HEK293T (cell line): ENCODE measurements around the gene RAPGEF3.

Source experiments
- CTCF ChIA-PET: fragments of 350-600 bp; formaldehyde crosslinking; extraction: SDS; loops from one replicate; lab custom pipeline; 2021; ENCODE audit warnings: antibody characterized with exemption, inconsistent platforms; lab: Yijun Ruan, JAX
- POLR2A ChIA-PET: fragments of 350-600 bp; formaldehyde crosslinking; extraction: SDS; loops from one replicate; lab custom pipeline; 2020; ENCODE audit warnings: antibody characterized with exemption, inconsistent platforms; lab: Yijun Ruan, JAX
- DNase-seq: peaks from one replicate; pipeline ENCODE4 v3.0.0; 2012; ENCODE audit warnings: mixed read lengths; ENCODE audit errors: extremely low spot score
- ARNT ChIP-seq: fragments of 450-650 bp; IDR thresholded peaks from 2 replicates; pipeline ENCODE4 v1.6.1; 2017; ENCODE audit warnings: mild to moderate bottlenecking
- BHLHE40 ChIP-seq: fragments of 450-650 bp; IDR thresholded peaks from 2 replicates; pipeline ENCODE4 v1.6.1; 2016; ENCODE audit warnings: mild to moderate bottlenecking, moderate library complexity, borderline replicate concordance
- CTBP1 ChIP-seq: fragments of 450-650 bp; IDR thresholded peaks from 2 replicates; pipeline ENCODE4 v1.6.1; 2016; ENCODE audit warnings: borderline replicate concordance
- ELF4 ChIP-seq: fragments of 450-650 bp; IDR thresholded peaks from 2 replicates; pipeline ENCODE4 v1.6.1; 2017; ENCODE audit warnings: antibody characterized with exemption
- FOXA1 ChIP-seq: fragments of 450-650 bp; IDR thresholded peaks from 2 replicates; pipeline ENCODE4 v1.6.1; 2016; ENCODE audit warnings: mild to moderate bottlenecking
- FOXK2 ChIP-seq: fragments of 450-650 bp; IDR thresholded peaks from 2 replicates; pipeline ENCODE4 v1.6.1; 2016; ENCODE audit warnings: mild to moderate bottlenecking
- FOXM1 ChIP-seq: fragments of 450-650 bp; IDR thresholded peaks from 2 replicates; pipeline ENCODE4 v1.6.1; 2017; ENCODE audit warnings: mild to moderate bottlenecking, borderline replicate concordance
- HDGF ChIP-seq: fragments of 450-650 bp; IDR thresholded peaks from 2 replicates; pipeline ENCODE4 v1.6.1; 2017; ENCODE audit warnings: antibody characterized with exemption, borderline replicate concordance
- L3MBTL2 ChIP-seq: fragments of 450-650 bp; conservative IDR thresholded peaks from 2 replicates; pipeline ENCODE4 v1.6.1; 2016; ENCODE audit warnings: mild to moderate bottlenecking
- LEF1 ChIP-seq: fragments of 450-650 bp; IDR thresholded peaks from 2 replicates; pipeline ENCODE4 v1.6.1; 2017; ENCODE audit warnings: mild to moderate bottlenecking, borderline replicate concordance
- NFRKB ChIP-seq: fragments of 450-650 bp; IDR thresholded peaks from 2 replicates; pipeline ENCODE4 v1.6.1; 2016; ENCODE audit warnings: mild to moderate bottlenecking, moderate library complexity
- PKNOX1 ChIP-seq: fragments of 450-650 bp; IDR thresholded peaks from 2 replicates; pipeline ENCODE4 v1.6.1; 2016
- SP1 ChIP-seq: fragments of 450-650 bp; IDR thresholded peaks from 2 replicates; pipeline ENCODE4 v1.6.1; 2017
- SUZ12 ChIP-seq: fragments of 450-650 bp; IDR thresholded peaks from 2 replicates; pipeline ENCODE4 v1.6.1; 2016; ENCODE audit warnings: mild to moderate bottlenecking
- TARDBP ChIP-seq: fragments of 450-650 bp; IDR thresholded peaks from 2 replicates; pipeline ENCODE4 v1.6.1; 2016
- ZNF384 ChIP-seq: fragments of 450-650 bp; IDR thresholded peaks from 2 replicates; pipeline ENCODE4 v1.6.1; 2016

The RAPGEF3 gene

GRCh38 chr12:47783024-47783755, 24.5 kb upstream of the RAPGEF3 start:
- POLR2A ChIA-PET: no interaction called here
- CTCF ChIA-PET: no interaction called here
- no peak for DNase-seq
- no peak for TF ChIP-seq SP1
- no peak for TF ChIP-seq FOXM1
- TF ChIP-seq CTBP1: no peak
- TF ChIP-seq L3MBTL2: no peak

- ChIA-PET POLR2A (interaction anchor here (1.3 to 1.4 kb wide), 3 partner anchors 9 to 47 kb away, joined by 3 to 4 read pairs (median 3); partner anchors contain the start of gene SLC48A1), CTCF (interaction anchor here (0.6 to 0.9 kb wide), 2 partner anchors 15 to 65 kb away, joined by 3 read pairs; no protein-coding TSS in a partner anchor)
- DNase-seq: no peak
- TF ChIP-seq ARNT: no peak
- TF ChIP-seq SP1: no peak
- TF ChIP-seq ZNF384: no peak
- no peak for TF ChIP-seq TARDBP
These were observed 23.7 kb upstream of the RAPGEF3 start for GRCh38 chr12:47782372-47782770.

- no peak for DNase-seq
- TF ChIP-seq FOXK2 (no peak), PKNOX1 (no peak), ELF4 (no peak), LEF1 (no peak), NFRKB (no peak), ARNT (no peak), CTBP1 (no peak), SUZ12 (no peak), TARDBP (no peak), FOXM1 (no peak), FOXA1 (no peak)
- ChIA-PET CTCF (interaction anchor here (0.6 to 1.0 kb wide), 3 partner anchors 16 to 65 kb away, joined by 3 to 4 read pairs (median 3); no protein-coding TSS in a partner anchor), POLR2A (interaction anchor here (1.3 to 1.4 kb wide), 3 partner anchors 8 to 47 kb away, joined by 3 to 4 read pairs (median 3); partner anchors contain the start of gene SLC48A1)
These were observed 23.0 kb upstream of the RAPGEF3 start for GRCh38 chr12:47781479-47782371.

GRCh38 chr12:47779943-47780504, 21.3 kb upstream of the RAPGEF3 start:
- DNase-seq: no peak
- ChIA-PET POLR2A (interaction anchor here (0.8 kb wide), 1 partner anchor 10 kb away, joined by 3 read pairs; no protein-coding TSS in a partner anchor), CTCF (interaction anchor here (0.6 to 1.7 kb wide), 3 partner anchors 10 to 38 kb away, joined by 3 to 5 read pairs (median 4); no protein-coding TSS in a partner anchor)
- TF ChIP-seq BHLHE40 (no peak), TARDBP (no peak), FOXK2 (no peak), SP1 (no peak), L3MBTL2 (no peak), LEF1 (no peak)

- POLR2A ChIA-PET: interaction anchor here (0.8 kb wide), 1 partner anchor 10 kb away, joined by 3 read pairs; no protein-coding TSS in a partner anchor
- CTCF ChIA-PET: interaction anchor here (0.6 to 5.2 kb wide), 6 partner anchors 9 to 47 kb away, joined by 3 to 40 read pairs (median 4); no protein-coding TSS in a partner anchor
- TF ChIP-seq TARDBP (no peak), FOXK2 (no peak), L3MBTL2 (no peak), HDGF (no peak), ELF4 (no peak), BHLHE40 (no peak), SUZ12 (no peak), SP1 (no peak), FOXA1 (no peak)
- DNase-seq: peak; percentile 86
These were observed 20.7 kb upstream of the RAPGEF3 start for GRCh38 chr12:47779301-47779942.

- CTCF ChIA-PET: interaction anchor here (0.6 to 5.2 kb wide), 8 partner anchors 8 to 78 kb away, joined by 3 to 40 read pairs (median 3); no protein-coding TSS in a partner anchor
- POLR2A ChIA-PET: interaction anchor here (0.8 to 1.6 kb wide), 3 partner anchors 9 to 21 kb away, joined by 3 to 4 read pairs (median 3); no protein-coding TSS in a partner anchor
- DNase-seq: no peak
- TF ChIP-seq LEF1: no peak
These were observed 20.2 kb upstream of the RAPGEF3 start for GRCh38 chr12:47778881-47779280.
